ENCODE measurements around the gene RPL3.
A peak's percentile ranks its signal among the peaks of the same experiment; 100 is the strongest.
"Not testable (repeated sequence)": the region's sequence is repeated elsewhere in the genome, so short reads cannot be mapped to it uniquely, and the experiment has no call there.

RPL3 gene

GRCh38 chr22:39327995-39328754, 8.8 kb upstream of the RPL3 start:
- H3K4me3 ChIP-seq (ENCODE audit: low read depth, low read length) = no peak overlapping the region
- no peak for DNase-seq (ENCODE audit: low read depth, low spot score)
- CTCF ChIA-PET = interaction anchor here (3.1 kb wide), 1 partner anchor 15 kb away, joined by 10 read pairs; no protein-coding TSS in a partner anchor
- POLR2A ChIA-PET = interaction anchor here (0.6 to 8.8 kb wide), 2 partner anchors 11 to 1441 kb away, joined by 3 to 87 read pairs; partner anchors contain the start of gene RPL3
- TF ChIP-seq CTCF (IDR thresholded peaks at IDR 0.05; ENCODE audit: insufficient read depth, low read length, missing control alignments) = no peak

- H3K4me3 ChIP-seq (ENCODE audit: low read depth, low read length) = no peak overlapping the region
- CTCF ChIA-PET = interaction anchor here (1.7 kb wide), 1 partner anchor 14 kb away, joined by 7 read pairs; no protein-coding TSS in a partner anchor
- DNase-seq (ENCODE audit: low read depth, low spot score) = no peak
- no peak for TF ChIP-seq CTCF (IDR thresholded peaks at IDR 0.05; ENCODE audit: insufficient read depth, low read length, missing control alignments)
- POLR2A ChIA-PET = no interaction called here
Observed at GRCh38 chr22:39325392-39325932, 6.0 kb upstream of the RPL3 start.

GRCh38 chr22:39320616-39321029, 1.2 kb upstream of the RPL3 start:
- ChIA-PET CTCF (interaction anchor here (1.6 to 8.1 kb wide), 7 partner anchors 11 to 206 kb away, joined by 5 to 258 read pairs (median 18); partner anchors contain the start of genes SYNGR1 and TAB1), POLR2A (interaction anchor here (1.2 to 6.6 kb wide), 9 partner anchors 10 to 208 kb away, joined by 4 to 87 read pairs (median 27); partner anchors contain the start of gene ATF4)
- not testable (repeated sequence) for DNase-seq (ENCODE audit: low read depth, low spot score)
- peak overlapping the region; percentile 23 for H3K4me3 ChIP-seq (ENCODE audit: low read depth, low read length)

GRCh38 chr22:39318507-39319283, 728 bp downstream of the RPL3 start:
- POLR2A ChIA-PET = interaction anchor here (0.5 to 6.6 kb wide), 32 partner anchors 9 to 556 kb away, joined by 3 to 87 read pairs (median 6); partner anchors contain the start of genes ATF4, SYNGR1 and TAB1
- no peak for TF ChIP-seq CTCF (IDR thresholded peaks at IDR 0.05; ENCODE audit: insufficient read depth, low read length, missing control alignments)
- DNase-seq (ENCODE audit: low read depth, low spot score) = no peak
- H3K4me3 ChIP-seq (ENCODE audit: low read depth, low read length) = peak overlapping the region; percentile 89
- CTCF ChIA-PET = interaction anchor here (0.9 to 8.1 kb wide), 13 partner anchors 9 to 449 kb away, joined by 3 to 258 read pairs (median 9); partner anchors contain the start of gene TAB1

- TF ChIP-seq CTCF (IDR thresholded peaks at IDR 0.05; ENCODE audit: insufficient read depth, low read length, missing control alignments) = no peak
- ChIA-PET POLR2A (interaction anchor here (0.6 to 6.6 kb wide), 31 partner anchors 8 to 1621 kb away, joined by 3 to 87 read pairs (median 6); partner anchors contain the start of genes ATF4, CBX7, MIEF1 and SYNGR1), CTCF (interaction anchor here (0.6 to 8.1 kb wide), 22 partner anchors 8 to 448 kb away, joined by 3 to 258 read pairs (median 5); partner anchors contain the start of genes SYNGR1 and TAB1)
- peak overlapping the region; percentile 89 for H3K4me3 ChIP-seq (ENCODE audit: low read depth, low read length)
- DNase-seq (ENCODE audit: low read depth, low spot score) = no peak
Observed at GRCh38 chr22:39317775-39318506, 1.5 kb downstream of the RPL3 start.
